ENCODE results near the gene TOMM34. TPM values are rescaled to one million over a fixed set of nuclear protein-coding genes. Genes with fewer than 3 reads are reported as not detected.

TOMM34 gene
- total and polyA plus RNA-seq, 2 of the 13 experiments (the other 11 are each of a cell fraction or from before 2014, with no cell fraction given) = 36.2 to 52.0 TPM

DNA sequence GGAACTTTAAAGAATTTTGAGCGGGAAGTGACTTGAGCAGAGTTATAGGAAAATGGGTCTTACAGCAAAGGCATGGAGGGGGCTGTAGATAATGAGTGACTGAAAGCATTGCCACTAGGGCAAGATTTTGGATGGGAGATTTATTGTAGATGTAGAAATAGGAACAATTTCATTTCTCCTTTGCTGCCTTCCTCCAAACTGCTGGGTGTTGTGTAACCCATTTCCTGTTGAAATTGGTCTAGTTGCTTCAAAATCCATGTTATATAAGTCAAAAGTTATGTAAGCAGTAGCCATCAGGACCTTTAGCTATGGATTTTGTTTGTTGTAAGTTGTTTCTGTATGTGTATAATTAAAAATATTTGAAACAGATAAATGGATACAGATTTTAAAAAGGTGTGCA lies 63.6 kb downstream of the TOMM34 start (continued):
- TF ChIP-seq, protein P1, sequence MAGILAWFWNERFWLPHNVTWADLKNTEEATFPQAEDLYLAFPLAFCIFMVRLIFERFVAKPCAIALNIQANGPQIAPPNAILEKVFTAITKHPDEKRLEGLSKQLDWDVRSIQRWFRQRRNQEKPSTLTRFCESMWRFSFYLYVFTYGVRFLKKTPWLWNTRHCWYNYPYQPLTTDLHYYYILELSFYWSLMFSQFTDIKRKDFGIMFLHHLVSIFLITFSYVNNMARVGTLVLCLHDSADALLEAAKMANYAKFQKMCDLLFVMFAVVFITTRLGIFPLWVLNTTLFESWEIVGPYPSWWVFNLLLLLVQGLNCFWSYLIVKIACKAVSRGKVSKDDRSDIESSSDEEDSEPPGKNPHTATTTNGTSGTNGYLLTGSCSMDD (CRISPR knock-in tag; IDR thresholded peaks at IDR 0.05) = no peak
- TF ChIP-seq RXRA (CRISPR knock-in tag; IDR thresholded peaks at IDR 0.05) (no peak), ZNF333 (CRISPR knock-in tag; IDR thresholded peaks at IDR 0.05; ENCODE audit: borderline replicate concordance) (no peak), NFIB (CRISPR knock-in tag; IDR thresholded peaks at IDR 0.05; ENCODE audit: borderline replicate concordance) (no peak), HDAC2 (CRISPR knock-in tag; IDR thresholded peaks at IDR 0.05) (peak; percentile 49; the same call in 1 of the 2 replicates), ZBTB40 (IDR thresholded peaks at IDR 0.05) (no peak), ZBTB40 (CRISPR knock-in tag; IDR thresholded peaks at IDR 0.05) (no peak), RBFOX2 (IDR thresholded peaks at IDR 0.05; ENCODE audit: low read depth, low read length) (no peak), MXD4 (CRISPR knock-in tag; IDR thresholded peaks at IDR 0.05) (no peak), EZH2 (conservative IDR thresholded peaks at IDR 0.05; ENCODE audit: low read depth, low read length) (no peak), ZNF382 (CRISPR knock-in tag; IDR thresholded peaks at IDR 0.05; ENCODE audit: borderline replicate concordance) (no peak), ZSCAN31 (CRISPR knock-in tag; IDR thresholded peaks at IDR 0.05; ENCODE audit: low read depth) (no peak), ZNF317 (CRISPR knock-in tag; IDR thresholded peaks at IDR 0.05) (peak; percentile 57; the same call in 1 of the 2 replicates), TOPORS (CRISPR knock-in tag; IDR thresholded peaks at IDR 0.05) (no peak), ZNF121 (CRISPR knock-in tag; IDR thresholded peaks at IDR 0.05) (no peak), RFX5 (IDR thresholded peaks at IDR 0.05; ENCODE audit: low read depth, low read length) (no peak), KDM6A (CRISPR knock-in tag; IDR thresholded peaks at IDR 0.05; ENCODE audit: low read depth) (no peak), ETV5 (CRISPR knock-in tag; IDR thresholded peaks at IDR 0.05; ENCODE audit: borderline replicate concordance) (peak; percentile 87; the same call in 1 of the 2 replicates), HOXD1 (CRISPR knock-in tag; IDR thresholded peaks at IDR 0.05) (no peak)
- TF ChIP-seq, protein P2, sequence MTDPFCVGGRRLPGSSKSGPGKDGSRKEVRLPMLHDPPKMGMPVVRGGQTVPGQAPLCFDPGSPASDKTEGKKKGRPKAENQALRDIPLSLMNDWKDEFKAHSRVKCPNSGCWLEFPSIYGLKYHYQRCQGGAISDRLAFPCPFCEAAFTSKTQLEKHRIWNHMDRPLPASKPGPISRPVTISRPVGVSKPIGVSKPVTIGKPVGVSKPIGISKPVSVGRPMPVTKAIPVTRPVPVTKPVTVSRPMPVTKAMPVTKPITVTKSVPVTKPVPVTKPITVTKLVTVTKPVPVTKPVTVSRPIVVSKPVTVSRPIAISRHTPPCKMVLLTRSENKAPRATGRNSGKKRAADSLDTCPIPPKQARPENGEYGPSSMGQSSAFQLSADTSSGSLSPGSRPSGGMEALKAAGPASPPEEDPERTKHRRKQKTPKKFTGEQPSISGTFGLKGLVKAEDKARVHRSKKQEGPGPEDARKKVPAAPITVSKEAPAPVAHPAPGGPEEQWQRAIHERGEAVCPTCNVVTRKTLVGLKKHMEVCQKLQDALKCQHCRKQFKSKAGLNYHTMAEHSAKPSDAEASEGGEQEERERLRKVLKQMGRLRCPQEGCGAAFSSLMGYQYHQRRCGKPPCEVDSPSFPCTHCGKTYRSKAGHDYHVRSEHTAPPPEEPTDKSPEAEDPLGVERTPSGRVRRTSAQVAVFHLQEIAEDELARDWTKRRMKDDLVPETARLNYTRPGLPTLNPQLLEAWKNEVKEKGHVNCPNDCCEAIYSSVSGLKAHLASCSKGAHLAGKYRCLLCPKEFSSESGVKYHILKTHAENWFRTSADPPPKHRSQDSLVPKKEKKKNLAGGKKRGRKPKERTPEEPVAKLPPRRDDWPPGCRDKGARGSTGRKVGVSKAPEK (CRISPR knock-in tag; IDR thresholded peaks at IDR 0.05; ENCODE audit: borderline replicate concordance) = no peak
